MCF 10A (cell line): ENCODE data around the gene FNDC10. TPM values are rescaled to one million over a fixed set of nuclear protein-coding genes. Genes with fewer than 3 reads are reported as not detected.

ENCODE experiments used
- BruUV-seq: library from RNA; stranded (reverse); fragments of 400-500 nt; replicated peaks from 2 replicates; lab custom pipeline; 2021; lab: Mats Ljungman, UMichigan
- CTCF ChIA-PET: fragments of 300-600 bp; sonication (Branson Sonifier 250); formaldehyde crosslinking; extraction: SDS; loops from one replicate; lab custom pipeline; 2021; ENCODE audit warnings: antibody characterized with exemption, inconsistent platforms; lab: Yijun Ruan, JAX
- POLR2A ChIA-PET: fragments of 300-600, 350-650 bp; sonication (Branson Sonifier 250); formaldehyde crosslinking; extraction: SDS; loops from one replicate; lab custom pipeline; 2020; ENCODE audit warnings: antibody characterized with exemption, inconsistent platforms; lab: Yijun Ruan, JAX
- DNase-seq: peaks from one replicate; pipeline ENCODE4 v3.0.0-alpha.2; 2018; ENCODE audit not compliant: unreplicated experiment
- H3K27ac Mint-ChIP-seq: one replicate; pipeline ENCODE4 v1.8.0; 2022; ENCODE audit warnings: mild to moderate bottlenecking, low read depth, mixed read lengths; ENCODE audit not compliant: unreplicated experiment
- H3K27me3 Mint-ChIP-seq: one replicate; pipeline ENCODE4 v1.8.0; 2022; ENCODE audit warnings: mixed read lengths; ENCODE audit not compliant: insufficient read depth, unreplicated experiment
- H3K36me3 Mint-ChIP-seq: one replicate; pipeline ENCODE4 v1.8.0; 2022; ENCODE audit warnings: mild to moderate bottlenecking, moderate library complexity, mixed read lengths; ENCODE audit not compliant: insufficient read depth, unreplicated experiment
- H3K4me1 Mint-ChIP-seq: one replicate; pipeline ENCODE4 v1.8.0; 2022; ENCODE audit warnings: mixed read lengths; ENCODE audit not compliant: insufficient read depth, unreplicated experiment
- H3K4me3 Mint-ChIP-seq: one replicate; pipeline ENCODE4 v1.8.0; 2022; ENCODE audit warnings: mild to moderate bottlenecking, moderate library complexity, mixed read lengths; ENCODE audit not compliant: unreplicated experiment
- H3K9me3 Mint-ChIP-seq: one replicate; pipeline ENCODE4 v1.8.0; 2022; ENCODE audit warnings: mixed read lengths; ENCODE audit not compliant: unreplicated experiment
- intact Hi-C: fragments of 100-400 bp; cut with micrococcal nuclease; formaldehyde crosslinking; loops from 2 replicates; pipeline ENCODE4 v1.14.1; 2022
- total RNA-seq: library from RNA; stranded (reverse); gene quantifications from 2 replicates; pipeline ENCODE4 v1.2.3, GENCODE V29; 2022
- TF ChIP-seq, protein P1 (sequence below): fragments of 200-600 bp; IDR thresholded peaks from one replicate; pipeline ENCODE4 v1.8.0; 2022; ENCODE audit warnings: antibody characterized with exemption, mild to moderate bottlenecking; ENCODE audit not compliant: unreplicated experiment

The FNDC10 gene
- total RNA-seq, 1 experiment from 2014 or later = 5.1 TPM

DNA sequence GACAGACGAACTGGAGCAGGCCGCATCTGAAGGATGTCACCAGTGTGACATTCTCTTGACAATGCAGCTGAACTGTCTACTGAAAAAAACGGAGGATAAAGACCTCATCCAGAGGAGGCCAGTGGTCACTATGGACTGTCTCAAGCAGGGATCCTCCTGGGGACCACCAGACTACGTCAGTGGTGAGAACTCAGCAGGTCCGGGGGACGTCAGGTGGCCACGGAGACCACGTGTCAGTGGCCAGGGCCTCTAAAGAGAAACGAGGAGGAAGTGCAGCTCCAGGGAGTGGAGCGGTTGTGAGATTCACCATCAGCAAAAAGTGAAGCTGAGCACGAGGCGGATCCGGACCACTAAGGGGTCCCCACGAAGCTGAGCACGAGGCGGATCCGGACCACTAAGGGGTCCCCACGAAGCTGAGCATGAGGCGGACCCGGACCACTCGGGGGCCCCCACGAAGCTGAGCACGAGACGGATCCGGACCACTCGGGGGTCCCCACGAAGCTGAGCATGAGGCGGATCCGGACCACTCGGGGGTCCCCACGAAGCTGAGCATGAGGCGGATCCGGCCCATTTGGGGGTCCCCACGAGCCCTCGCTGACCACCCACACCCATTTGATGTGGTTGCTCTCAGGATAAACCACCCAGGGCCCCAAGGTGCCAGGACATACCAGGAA is 46.0 kb downstream of the FNDC10 start:
- peaks cover 8% of the 10 kb centered on the region for H3K4me1 Mint-ChIP-seq

DNA sequence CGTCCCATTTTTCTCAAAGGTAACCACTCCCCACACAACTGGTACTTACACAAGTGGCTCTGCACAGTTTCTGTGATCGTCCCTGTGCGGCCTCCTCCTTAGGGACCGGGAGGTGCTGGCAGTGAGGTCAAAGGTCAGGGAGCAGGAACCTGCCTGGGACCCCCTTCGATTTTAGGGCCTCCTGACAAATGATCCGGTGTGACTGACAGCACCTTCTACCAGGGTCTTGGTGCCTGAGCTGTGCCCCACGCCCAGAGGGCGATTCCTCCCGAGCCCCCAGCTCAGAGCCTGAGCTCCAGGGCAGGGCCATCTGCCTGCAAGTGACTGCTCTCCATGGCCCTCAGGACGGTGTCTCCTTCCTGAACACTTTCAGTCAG is 47.7 kb downstream of the FNDC10 start:
- Mint-ChIP-seq H3K4me1 (peaks cover 8% of the 10 kb centered on the region), H3K27me3 (no peaks in the 10 kb centered on the region), H3K4me3 (no peak overlapping the region), H3K36me3 (peaks cover 31% of the 10 kb centered on the region), H3K9me3 (no peaks in the 10 kb centered on the region), H3K27ac (no peak overlapping the region)
- DNase-seq = no peak
- intact Hi-C loops = no loop called here
- BruUV-seq = no TSS peak
- POLR2A ChIA-PET = interaction anchor here (1.3 kb wide), 1 partner anchor 11 kb away, joined by 3 read pairs; no protein-coding TSS in a partner anchor
- CTCF ChIA-PET = no interaction called here
- TF ChIP-seq, protein P1, sequence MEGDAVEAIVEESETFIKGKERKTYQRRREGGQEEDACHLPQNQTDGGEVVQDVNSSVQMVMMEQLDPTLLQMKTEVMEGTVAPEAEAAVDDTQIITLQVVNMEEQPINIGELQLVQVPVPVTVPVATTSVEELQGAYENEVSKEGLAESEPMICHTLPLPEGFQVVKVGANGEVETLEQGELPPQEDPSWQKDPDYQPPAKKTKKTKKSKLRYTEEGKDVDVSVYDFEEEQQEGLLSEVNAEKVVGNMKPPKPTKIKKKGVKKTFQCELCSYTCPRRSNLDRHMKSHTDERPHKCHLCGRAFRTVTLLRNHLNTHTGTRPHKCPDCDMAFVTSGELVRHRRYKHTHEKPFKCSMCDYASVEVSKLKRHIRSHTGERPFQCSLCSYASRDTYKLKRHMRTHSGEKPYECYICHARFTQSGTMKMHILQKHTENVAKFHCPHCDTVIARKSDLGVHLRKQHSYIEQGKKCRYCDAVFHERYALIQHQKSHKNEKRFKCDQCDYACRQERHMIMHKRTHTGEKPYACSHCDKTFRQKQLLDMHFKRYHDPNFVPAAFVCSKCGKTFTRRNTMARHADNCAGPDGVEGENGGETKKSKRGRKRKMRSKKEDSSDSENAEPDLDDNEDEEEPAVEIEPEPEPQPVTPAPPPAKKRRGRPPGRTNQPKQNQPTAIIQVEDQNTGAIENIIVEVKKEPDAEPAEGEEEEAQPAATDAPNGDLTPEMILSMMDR = no peak

More for the DNA sequence above, 46.0 kb downstream of the FNDC10 start:
- TF ChIP-seq, protein P1 = no peak
- intact Hi-C loops = no loop called here
- Mint-ChIP-seq H3K36me3 (peaks cover 43% of the 10 kb centered on the region), H3K9me3 (no peaks in the 10 kb centered on the region), H3K4me3 (no peak overlapping the region), H3K27ac (no peak overlapping the region), H3K27me3 (no peaks in the 10 kb centered on the region)
- DNase-seq = no peak
- ChIA-PET POLR2A (no interaction called here), CTCF (interaction anchor here (0.7 kb wide), 1 partner anchor 30 kb away, joined by 4 read pairs; no protein-coding TSS in a partner anchor)
- BruUV-seq = no TSS peak

DNA sequence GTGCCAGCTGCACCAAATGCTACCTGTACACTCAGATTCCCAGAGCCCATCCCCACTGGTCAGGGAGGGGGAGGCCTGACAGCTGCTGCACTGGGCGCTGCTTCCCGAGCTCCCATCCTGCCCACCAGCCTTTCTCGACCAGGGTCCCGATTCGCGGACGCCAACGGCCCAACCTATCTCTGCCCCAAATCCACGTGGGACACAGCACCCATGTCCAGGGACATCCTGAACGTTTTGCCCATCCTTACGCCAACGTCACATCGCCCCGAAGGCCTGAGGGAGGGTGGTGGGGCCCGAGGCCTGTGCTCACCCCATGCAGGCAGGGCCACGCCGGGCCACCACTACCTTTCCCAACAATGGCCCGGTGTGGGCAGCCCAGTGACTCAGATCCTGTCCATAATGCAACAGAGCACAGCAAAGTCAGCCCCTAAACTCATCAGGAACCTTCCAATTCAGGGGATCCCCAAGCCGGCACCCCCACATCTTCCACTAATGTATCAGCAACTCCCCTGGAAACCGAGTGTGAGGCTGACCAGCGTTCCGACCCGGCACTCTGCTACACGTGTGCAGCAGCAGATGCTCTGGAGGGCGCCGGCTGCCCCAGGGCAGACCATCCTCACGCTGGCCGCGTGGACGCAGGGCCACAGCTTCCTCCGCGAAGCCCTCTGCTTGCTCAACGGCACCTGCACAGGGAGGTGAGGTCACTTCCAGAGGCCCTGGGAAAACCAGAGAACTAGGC is 48.2 kb downstream of the FNDC10 start:
- ChIA-PET CTCF (interaction anchor here (1.1 kb wide), 1 partner anchor 149 kb away, joined by 3 read pairs; no protein-coding TSS in a partner anchor), POLR2A (interaction anchor here (1.3 kb wide), 1 partner anchor 10 kb away, joined by 3 read pairs; no protein-coding TSS in a partner anchor)
- TF ChIP-seq, protein P1 = no peak
- DNase-seq = no peak
- H3K27ac Mint-ChIP-seq = no peak overlapping the region
- intact Hi-C loops = no loop called here
- H3K4me3 Mint-ChIP-seq = no peak overlapping the region
- H3K36me3 Mint-ChIP-seq = peaks cover 33% of the 10 kb centered on the region
- no peaks in the 10 kb centered on the region for H3K27me3 Mint-ChIP-seq
- peaks cover 8% of the 10 kb centered on the region for H3K4me1 Mint-ChIP-seq
- no peaks in the 10 kb centered on the region for H3K9me3 Mint-ChIP-seq
- BruUV-seq = no TSS peak
